ENCODE measurements around the gene RASGRF2. TPM values are rescaled to one million over a fixed set of nuclear protein-coding genes. Genes with fewer than 3 reads are reported as not detected.
A peak's percentile ranks its signal among the peaks of the same experiment; 100 is the strongest.

RASGRF2 gene
- polyA plus RNA-seq, 2 of the 4 experiments (the other 2 are of a cell fraction), result 1.4 to 2.1 TPM

DNA sequence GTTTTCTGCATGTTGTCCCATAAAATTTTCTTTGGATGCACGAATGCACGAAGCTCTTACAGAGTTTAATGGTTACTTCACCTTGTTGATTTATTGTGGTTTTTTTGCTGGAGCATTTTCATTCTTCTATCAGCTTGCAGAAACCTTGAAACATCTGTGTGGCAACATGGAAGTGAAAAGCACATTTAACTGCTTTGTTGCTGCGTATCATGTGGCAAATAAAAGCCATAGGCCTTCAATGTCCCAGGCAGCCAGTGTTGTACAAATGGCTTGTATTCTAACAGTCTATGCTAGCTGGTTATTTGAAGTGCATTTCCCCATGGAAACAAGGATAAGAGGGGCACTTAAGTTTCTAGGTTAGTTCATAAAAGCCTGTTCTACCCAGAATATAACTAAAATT lies 42.5 kb upstream of the RASGRF2 start:
- H3K27ac ChIP-seq, result no peak overlapping the region
- 80% methylated on average over 3 of the region's 3 CpGs for WGBS (ENCODE audit: missing lambda C conversion rate)
- FAIRE-seq, result no peak
- no peak overlapping the region for H3K4me3 ChIP-seq
- no peak overlapping the region for H3K4me2 ChIP-seq
- TF ChIP-seq, protein P1, sequence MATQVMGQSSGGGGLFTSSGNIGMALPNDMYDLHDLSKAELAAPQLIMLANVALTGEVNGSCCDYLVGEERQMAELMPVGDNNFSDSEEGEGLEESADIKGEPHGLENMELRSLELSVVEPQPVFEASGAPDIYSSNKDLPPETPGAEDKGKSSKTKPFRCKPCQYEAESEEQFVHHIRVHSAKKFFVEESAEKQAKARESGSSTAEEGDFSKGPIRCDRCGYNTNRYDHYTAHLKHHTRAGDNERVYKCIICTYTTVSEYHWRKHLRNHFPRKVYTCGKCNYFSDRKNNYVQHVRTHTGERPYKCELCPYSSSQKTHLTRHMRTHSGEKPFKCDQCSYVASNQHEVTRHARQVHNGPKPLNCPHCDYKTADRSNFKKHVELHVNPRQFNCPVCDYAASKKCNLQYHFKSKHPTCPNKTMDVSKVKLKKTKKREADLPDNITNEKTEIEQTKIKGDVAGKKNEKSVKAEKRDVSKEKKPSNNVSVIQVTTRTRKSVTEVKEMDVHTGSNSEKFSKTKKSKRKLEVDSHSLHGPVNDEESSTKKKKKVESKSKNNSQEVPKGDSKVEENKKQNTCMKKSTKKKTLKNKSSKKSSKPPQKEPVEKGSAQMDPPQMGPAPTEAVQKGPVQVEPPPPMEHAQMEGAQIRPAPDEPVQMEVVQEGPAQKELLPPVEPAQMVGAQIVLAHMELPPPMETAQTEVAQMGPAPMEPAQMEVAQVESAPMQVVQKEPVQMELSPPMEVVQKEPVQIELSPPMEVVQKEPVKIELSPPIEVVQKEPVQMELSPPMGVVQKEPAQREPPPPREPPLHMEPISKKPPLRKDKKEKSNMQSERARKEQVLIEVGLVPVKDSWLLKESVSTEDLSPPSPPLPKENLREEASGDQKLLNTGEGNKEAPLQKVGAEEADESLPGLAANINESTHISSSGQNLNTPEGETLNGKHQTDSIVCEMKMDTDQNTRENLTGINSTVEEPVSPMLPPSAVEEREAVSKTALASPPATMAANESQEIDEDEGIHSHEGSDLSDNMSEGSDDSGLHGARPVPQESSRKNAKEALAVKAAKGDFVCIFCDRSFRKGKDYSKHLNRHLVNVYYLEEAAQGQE (IDR thresholded peaks at IDR 0.05), result no peak
- TF ChIP-seq, protein P2, sequence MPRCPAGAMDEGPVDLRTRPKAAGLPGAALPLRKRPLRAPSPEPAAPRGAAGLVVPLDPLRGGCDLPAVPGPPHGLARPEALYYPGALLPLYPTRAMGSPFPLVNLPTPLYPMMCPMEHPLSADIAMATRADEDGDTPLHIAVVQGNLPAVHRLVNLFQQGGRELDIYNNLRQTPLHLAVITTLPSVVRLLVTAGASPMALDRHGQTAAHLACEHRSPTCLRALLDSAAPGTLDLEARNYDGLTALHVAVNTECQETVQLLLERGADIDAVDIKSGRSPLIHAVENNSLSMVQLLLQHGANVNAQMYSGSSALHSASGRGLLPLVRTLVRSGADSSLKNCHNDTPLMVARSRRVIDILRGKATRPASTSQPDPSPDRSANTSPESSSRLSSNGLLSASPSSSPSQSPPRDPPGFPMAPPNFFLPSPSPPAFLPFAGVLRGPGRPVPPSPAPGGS (IDR thresholded peaks at IDR 0.05), result no peak
- TF ChIP-seq RARB (CRISPR knock-in tag; IDR thresholded peaks at IDR 0.05) (no peak), HOXB13 (CRISPR knock-in tag; IDR thresholded peaks at IDR 0.05; ENCODE audit: low read depth) (no peak)
- no peaks in the 10 kb centered on the region for H3K9me3 ChIP-seq
- CTCF ChIA-PET, result interaction anchor here (0.7 to 0.8 kb wide), 2 partner anchors 14 to 880 kb away, joined by 3 to 4 read pairs; no protein-coding TSS in a partner anchor
- DNase-seq (ENCODE audit: low read depth in 1 of 2, low spot score in 1 of 2), result no peak
- ATAC-seq, result no peak
- H3K4me1 ChIP-seq, result no peaks in the 10 kb centered on the region
- POLR2A ChIA-PET, result no interaction called here

DNA sequence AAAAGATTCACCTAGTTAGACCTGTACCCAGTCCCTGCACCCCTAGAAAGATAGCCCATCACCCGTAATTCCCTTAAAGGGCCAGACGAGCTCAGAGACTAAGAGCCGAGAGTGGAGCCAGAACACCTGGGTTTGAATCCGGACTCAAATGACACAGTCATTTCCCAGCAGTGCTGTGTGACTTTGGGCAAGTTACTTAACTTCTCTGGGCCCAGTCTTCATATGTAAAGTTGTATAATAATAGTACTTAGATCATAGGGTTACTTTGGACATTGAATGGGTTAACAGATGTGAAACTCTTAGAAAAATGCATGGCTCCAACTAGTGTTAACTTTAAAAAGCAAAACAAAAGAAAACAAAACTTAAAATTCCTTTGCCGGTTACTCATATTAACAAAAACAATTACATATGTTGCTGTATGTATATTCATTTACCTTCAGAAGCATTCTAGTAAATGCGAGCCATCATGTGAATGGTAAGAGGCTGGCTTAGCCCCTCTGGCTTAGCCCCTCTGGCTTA lies 40.4 kb upstream of the RASGRF2 start:
- Histone ChIP-seq H3K4me1 (no peaks in the 10 kb centered on the region), H3K4me2 (no peak overlapping the region), H3K27ac (no peak overlapping the region), H3K9me3 (no peaks in the 10 kb centered on the region), H3K4me3 (no peak overlapping the region)
- no peak for DNase-seq (ENCODE audit: low read depth in 1 of 2, low spot score in 1 of 2)
- 61% methylated on average over 6 of the region's 6 CpGs for WGBS (ENCODE audit: missing lambda C conversion rate)
- ChIA-PET POLR2A (no interaction called here), CTCF (interaction anchor here (0.6 to 1.3 kb wide), 4 partner anchors 11 to 240 kb away, joined by 3 read pairs; no protein-coding TSS in a partner anchor)
- no peak for ATAC-seq
- TF ChIP-seq FOXS1 (CRISPR knock-in tag; IDR thresholded peaks at IDR 0.05) (no peak), EP300 (IDR thresholded peaks at IDR 0.05) (no peak), NFE2L2 (conservative IDR thresholded peaks at IDR 0.05; ENCODE audit: low read length) (no peak), SMC3 (IDR thresholded peaks at IDR 0.05) (no peak), ZFP36 (IDR thresholded peaks at IDR 0.05; ENCODE audit: borderline replicate concordance, partially characterized antibody) (peak; percentile 30)
- TF ChIP-seq, protein P2 (IDR thresholded peaks at IDR 0.05), result no peak
- no peak for FAIRE-seq

DNA sequence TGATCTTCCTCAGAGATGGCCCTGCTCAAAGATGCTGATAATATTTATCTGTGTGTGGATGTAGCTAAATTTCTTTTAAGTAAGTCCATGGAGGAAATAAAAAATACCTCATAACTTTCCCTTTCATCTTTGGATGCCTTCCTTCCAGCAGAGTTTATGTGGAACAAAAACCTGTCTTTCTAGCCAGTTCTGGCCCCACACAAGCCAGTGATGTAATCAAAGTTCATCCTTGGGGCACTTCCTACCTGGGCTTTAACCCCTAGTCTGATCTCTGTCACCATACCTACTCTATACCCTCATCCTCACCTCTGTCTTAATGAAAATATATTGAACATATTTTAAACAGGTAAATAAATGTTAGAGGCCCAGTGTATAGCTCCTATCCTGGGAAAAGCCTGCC lies 39.8 kb upstream of the RASGRF2 start:
- no peak for FAIRE-seq
- ATAC-seq, result no peak
- ChIA-PET POLR2A (no interaction called here), CTCF (interaction anchor here (1.3 kb wide), 2 partner anchors 100 to 210 kb away, joined by 3 to 4 read pairs; no protein-coding TSS in a partner anchor)
- Histone ChIP-seq H3K9me3 (no peaks in the 10 kb centered on the region), H3K4me1 (no peaks in the 10 kb centered on the region), H3K27ac (no peak overlapping the region), H3K4me2 (no peak overlapping the region), H3K4me3 (no peak overlapping the region)
- no peak for TF ChIP-seq CHD4 (IDR thresholded peaks at IDR 0.05; ENCODE audit: borderline replicate concordance)
- TF ChIP-seq TFCP2L1 (CRISPR knock-in tag; IDR thresholded peaks at IDR 0.05), result no peak
- no peak for TF ChIP-seq ESRRA (IDR thresholded peaks at IDR 0.05; ENCODE audit: borderline replicate concordance, low read length)
- no peak for TF ChIP-seq HOXA7 (CRISPR knock-in tag; IDR thresholded peaks at IDR 0.05)
- no peak for TF ChIP-seq PHF8 (IDR thresholded peaks at IDR 0.05; ENCODE audit: borderline replicate concordance, low read depth)
- no peak for DNase-seq (ENCODE audit: low read depth in 1 of 2, low spot score in 1 of 2)

Measured in A549 (cell line).